Activated T-helper 1 cell treated with anti-CD3 and anti-CD28 coated beads, Interleukin-12 subunit alpha, Interleukin-12 subunit beta, Interleukin-2, Interleukin-4 antibody, amounts not matched to agents 30 ng/mL and 10 ng/mL and 1 ng/mL, durations not matched to agents 14 hours and 24 hours and 36 hours (primary cell): ENCODE data around the gene CARD10. TPM values are rescaled to one million over a fixed set of nuclear protein-coding genes. Genes with fewer than 3 reads are reported as not detected.
A peak's percentile ranks its signal among the peaks of the same experiment; 100 is the strongest.

Experiments
- DNase-seq: peaks from one replicate; pipeline ENCODE4 v3.0.0; 2021; ENCODE audit warnings: low spot score
- H3K27ac Mint-ChIP-seq: one replicate; pipeline ENCODE4 v1.8.0; 2021; ENCODE audit warnings: mild to moderate bottlenecking, mixed read lengths
- H3K27me3 Mint-ChIP-seq: one replicate; pipeline ENCODE4 v1.8.0; 2022; ENCODE audit warnings: mild to moderate bottlenecking, moderate library complexity, mixed read lengths; ENCODE audit not compliant: insufficient read depth
- H3K36me3 Mint-ChIP-seq: one replicate; pipeline ENCODE4 v1.8.0; 2021; ENCODE audit warnings: low read depth, mixed read lengths
- H3K4me1 Mint-ChIP-seq: one replicate; pipeline ENCODE4 v1.8.0; 2021; ENCODE audit warnings: low read depth, mixed read lengths
- H3K4me3 Mint-ChIP-seq: one replicate; pipeline ENCODE4 v1.8.0; 2021; ENCODE audit warnings: mild to moderate bottlenecking, moderate library complexity, mixed read lengths
- H3K9me3 Mint-ChIP-seq: one replicate; pipeline ENCODE4 v1.8.0; 2021; ENCODE audit warnings: mixed read lengths
- intact Hi-C: fragments of 100-400 bp; cut with micrococcal nuclease; formaldehyde crosslinking; loops from one replicate; pipeline ENCODE4 v1.15.1; 2024
- total RNA-seq: library from RNA; stranded (reverse); gene quantifications from 2 replicates; pipeline ENCODE4 v1.2.3, GENCODE V29; 2022

Gene CARD10
- total RNA-seq, 1 donor from 2014 or later, result not detected

GRCh38 chr22:37467391-37467955, 51.7 kb downstream of the CARD10 start:
- H3K4me3 Mint-ChIP-seq, result no peak overlapping the region
- H3K4me1 Mint-ChIP-seq, result peaks cover 6% of the 10 kb centered on the region
- no peaks in the 10 kb centered on the region for H3K9me3 Mint-ChIP-seq
- H3K27ac Mint-ChIP-seq, result no peak overlapping the region
- intact Hi-C loops, result no loop called here
- H3K27me3 Mint-ChIP-seq, result no peaks in the 10 kb centered on the region
- DNase-seq, result no peak
- H3K36me3 Mint-ChIP-seq, result peaks cover 37% of the 10 kb centered on the region

- peaks cover 28% of the 10 kb centered on the region for H3K36me3 Mint-ChIP-seq
- H3K27ac Mint-ChIP-seq, result no peak overlapping the region
- intact Hi-C loops, result no loop called here
- H3K27me3 Mint-ChIP-seq, result no peaks in the 10 kb centered on the region
- no peak for DNase-seq
- peaks cover 6% of the 10 kb centered on the region for H3K4me1 Mint-ChIP-seq
- no peak overlapping the region for H3K4me3 Mint-ChIP-seq
- no peaks in the 10 kb centered on the region for H3K9me3 Mint-ChIP-seq
These were observed 55.0 kb downstream of the CARD10 start for GRCh38 chr22:37464181-37464580.

GRCh38 chr22:37462983-37463382, 56.2 kb downstream of the CARD10 start:
- Mint-ChIP-seq H3K27me3 (no peaks in the 10 kb centered on the region), H3K9me3 (no peaks in the 10 kb centered on the region), H3K4me1 (peaks cover 6% of the 10 kb centered on the region), H3K36me3 (peaks cover 21% of the 10 kb centered on the region), H3K27ac (no peak overlapping the region), H3K4me3 (no peak overlapping the region)
- no peak for DNase-seq
- intact Hi-C loops, result no loop called here

DNA sequence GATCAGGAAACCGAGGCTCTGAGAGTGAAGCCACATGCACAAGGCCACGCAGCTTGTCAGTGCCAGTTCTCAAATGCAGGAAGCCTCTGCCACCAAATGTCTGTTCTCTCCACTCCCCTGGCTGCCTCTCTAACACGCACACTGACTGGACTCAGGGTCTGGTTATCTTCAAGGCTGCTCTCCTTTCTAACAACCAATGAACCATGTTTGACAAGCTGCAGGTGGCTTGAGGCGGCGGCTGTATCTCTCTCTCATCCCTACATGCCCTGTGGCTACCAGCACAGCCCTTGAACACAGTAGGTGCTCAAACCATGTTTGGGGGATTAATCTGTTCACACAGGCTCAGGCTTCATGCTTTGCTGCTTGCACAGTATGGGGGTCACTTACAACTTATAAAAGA, 56.8 kb downstream of the CARD10 start:
- Mint-ChIP-seq H3K9me3 (no peaks in the 10 kb centered on the region), H3K36me3 (peaks cover 22% of the 10 kb centered on the region), H3K27ac (no peak overlapping the region), H3K4me3 (no peak overlapping the region), H3K4me1 (peaks cover 9% of the 10 kb centered on the region), H3K27me3 (no peaks in the 10 kb centered on the region)
- DNase-seq, result no peak
- intact Hi-C loops, result no loop called here

- Mint-ChIP-seq H3K36me3 (peaks cover 20% of the 10 kb centered on the region), H3K4me1 (peaks cover 13% of the 10 kb centered on the region), H3K27ac (peak overlapping the region; percentile 42), H3K27me3 (no peaks in the 10 kb centered on the region), H3K4me3 (no peak overlapping the region), H3K9me3 (no peaks in the 10 kb centered on the region)
- no peak for DNase-seq
- intact Hi-C loops, result no loop called here
These were observed 57.3 kb downstream of the CARD10 start for GRCh38 chr22:37461961-37462360.

- H3K27ac Mint-ChIP-seq, result no peak overlapping the region
- intact Hi-C loops, result no loop called here
- no peak overlapping the region for H3K4me3 Mint-ChIP-seq
- H3K36me3 Mint-ChIP-seq, result peaks cover 16% of the 10 kb centered on the region
- peaks cover 14% of the 10 kb centered on the region for H3K4me1 Mint-ChIP-seq
- H3K9me3 Mint-ChIP-seq, result no peaks in the 10 kb centered on the region
- no peak for DNase-seq
- H3K27me3 Mint-ChIP-seq, result no peaks in the 10 kb centered on the region
These were observed 58.5 kb downstream of the CARD10 start for GRCh38 chr22:37460684-37461083.

GRCh38 chr22:37459206-37459605, 60.0 kb downstream of the CARD10 start:
- intact Hi-C loops, result no loop called here
- Mint-ChIP-seq H3K27ac (no peak overlapping the region), H3K36me3 (peaks cover 6% of the 10 kb centered on the region), H3K27me3 (no peaks in the 10 kb centered on the region), H3K4me1 (peaks cover 18% of the 10 kb centered on the region), H3K4me3 (no peak overlapping the region), H3K9me3 (no peaks in the 10 kb centered on the region)
- DNase-seq, result no peak

- DNase-seq, result peak; percentile 75
- H3K27me3 Mint-ChIP-seq, result no peaks in the 10 kb centered on the region
- H3K4me1 Mint-ChIP-seq, result peaks cover 18% of the 10 kb centered on the region
- H3K4me3 Mint-ChIP-seq, result no peak overlapping the region
- no peaks in the 10 kb centered on the region for H3K9me3 Mint-ChIP-seq
- peaks cover 6% of the 10 kb centered on the region for H3K36me3 Mint-ChIP-seq
- no peak overlapping the region for H3K27ac Mint-ChIP-seq
- intact Hi-C loops, result loop anchor here (1.0 to 2.0 kb wide), 3 partner anchors 140 to 378 kb away; no protein-coding TSS in a partner anchor
These were observed 61.9 kb downstream of the CARD10 start for GRCh38 chr22:37457093-37457893.

DNA sequence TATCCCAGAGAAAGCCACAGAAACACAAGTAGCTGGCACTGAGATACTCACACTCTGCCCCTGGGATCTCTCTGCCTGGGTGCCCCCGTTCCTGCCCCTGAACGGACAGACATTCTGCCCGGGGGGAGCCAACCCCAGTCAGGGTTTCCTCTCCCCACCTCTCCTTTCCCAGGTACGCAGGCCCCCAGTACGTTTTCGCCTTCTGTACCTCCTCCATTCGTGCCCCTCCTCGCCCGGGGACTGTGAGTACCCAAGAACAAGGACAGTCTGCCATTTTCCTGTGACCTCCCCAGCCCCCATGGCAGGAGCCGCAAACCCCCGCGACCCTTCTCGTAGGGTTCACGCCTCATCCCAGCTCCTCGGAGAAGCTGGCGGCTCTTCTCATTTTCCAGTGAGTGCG, 62.9 kb downstream of the CARD10 start:
- H3K27me3 Mint-ChIP-seq, result no peaks in the 10 kb centered on the region
- H3K9me3 Mint-ChIP-seq, result no peaks in the 10 kb centered on the region
- H3K4me3 Mint-ChIP-seq, result no peak overlapping the region
- peaks cover 6% of the 10 kb centered on the region for H3K36me3 Mint-ChIP-seq
- DNase-seq, result no peak
- peaks cover 18% of the 10 kb centered on the region for H3K4me1 Mint-ChIP-seq
- intact Hi-C loops, result loop anchor here (2.0 kb wide), 1 partner anchor 378 kb away; no protein-coding TSS in a partner anchor
- no peak overlapping the region for H3K27ac Mint-ChIP-seq

DNA sequence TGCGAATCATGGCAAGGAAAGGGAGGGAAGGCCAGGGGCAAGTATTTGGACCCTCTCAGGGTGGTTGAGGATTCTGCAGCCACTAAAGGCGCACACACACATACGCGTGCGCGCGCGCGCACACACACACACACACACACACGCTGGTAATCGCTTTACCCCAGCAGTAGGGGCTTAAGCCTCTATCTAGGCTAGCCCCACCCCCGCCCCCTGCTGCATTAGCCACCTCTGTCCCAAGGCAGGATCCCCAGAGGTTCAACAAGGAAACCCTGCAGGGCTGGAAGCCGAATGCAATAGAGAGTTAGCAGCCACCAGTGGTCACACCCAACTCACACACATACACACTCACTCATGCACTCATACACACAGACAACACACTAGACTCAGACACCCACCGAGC, 63.3 kb downstream of the CARD10 start:
- intact Hi-C loops, result loop anchor here (2.0 kb wide), 1 partner anchor 377 kb away; no protein-coding TSS in a partner anchor
- Mint-ChIP-seq H3K27me3 (no peaks in the 10 kb centered on the region), H3K4me1 (peaks cover 18% of the 10 kb centered on the region), H3K36me3 (peaks cover 6% of the 10 kb centered on the region), H3K4me3 (no peak overlapping the region), H3K27ac (no peak overlapping the region), H3K9me3 (no peaks in the 10 kb centered on the region)
- DNase-seq, result no peak

DNA sequence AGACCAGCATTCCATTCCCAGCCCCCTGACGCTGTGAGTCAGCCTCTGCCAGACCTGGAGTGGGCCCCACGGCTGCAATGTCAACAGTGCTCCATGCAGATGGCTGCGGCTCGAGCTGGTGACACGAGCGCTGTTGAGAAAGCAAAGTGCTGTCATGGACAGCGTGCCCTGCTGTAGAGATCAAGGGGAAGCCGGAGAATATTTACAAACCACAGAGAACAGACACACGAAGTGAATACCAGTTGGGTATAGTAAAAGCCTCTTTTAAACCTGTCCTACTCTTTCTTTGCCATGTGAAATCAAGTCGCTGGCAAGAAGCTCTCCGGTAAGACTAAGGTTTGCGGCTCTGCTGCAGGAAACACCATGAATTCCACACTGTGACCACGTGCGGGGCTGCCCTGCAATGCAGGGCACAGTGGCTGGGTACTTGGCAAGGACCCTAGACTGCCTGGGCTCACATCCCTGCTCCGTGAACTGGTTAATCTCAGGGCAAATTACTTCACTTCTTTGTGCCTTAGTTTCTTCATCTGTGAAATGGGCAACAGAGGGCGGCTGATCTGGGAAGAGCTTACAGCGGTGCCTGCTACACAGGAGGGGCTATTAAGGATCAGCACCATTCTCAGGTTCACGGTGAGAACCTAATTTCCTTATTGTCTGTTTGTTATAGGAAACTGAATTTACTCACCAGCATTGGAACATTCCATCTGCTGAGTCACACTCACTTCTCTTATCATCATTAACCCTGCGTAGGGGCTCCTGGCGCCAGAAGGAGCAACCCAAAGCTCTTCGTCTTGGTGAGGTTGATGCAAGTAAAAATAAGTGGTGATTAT, 64.1 kb downstream of the CARD10 start:
- no peak for DNase-seq
- H3K27ac Mint-ChIP-seq, result peak overlapping the region; percentile 32
- H3K27me3 Mint-ChIP-seq, result no peaks in the 10 kb centered on the region
- intact Hi-C loops, result no loop called here
- H3K36me3 Mint-ChIP-seq, result peaks cover 3% of the 10 kb centered on the region
- H3K9me3 Mint-ChIP-seq, result no peaks in the 10 kb centered on the region
- H3K4me1 Mint-ChIP-seq, result peaks cover 18% of the 10 kb centered on the region
- H3K4me3 Mint-ChIP-seq, result no peak overlapping the region

DNA sequence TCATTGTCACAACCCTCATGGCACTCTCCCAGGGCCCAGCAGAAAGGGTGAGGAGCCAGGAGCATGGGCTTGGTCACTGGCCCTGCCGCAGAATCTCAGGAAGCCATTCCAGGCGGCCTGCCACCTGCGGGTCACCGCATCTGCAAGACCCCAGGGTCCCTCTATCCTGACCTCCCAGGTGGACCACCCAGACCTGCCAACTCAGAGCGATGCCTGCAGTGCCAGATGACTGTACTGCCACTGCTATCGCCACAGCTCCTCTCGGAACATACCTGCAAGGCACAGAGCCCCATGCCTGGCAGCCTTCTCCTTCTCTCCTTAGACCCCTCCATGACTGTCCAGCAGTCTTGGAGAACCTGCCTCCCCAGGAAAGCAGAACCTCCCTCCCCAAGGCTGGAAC, 65.5 kb downstream of the CARD10 start:
- no peaks in the 10 kb centered on the region for H3K27me3 Mint-ChIP-seq
- peaks cover 3% of the 10 kb centered on the region for H3K36me3 Mint-ChIP-seq
- H3K9me3 Mint-ChIP-seq, result no peaks in the 10 kb centered on the region
- no peak overlapping the region for H3K27ac Mint-ChIP-seq
- intact Hi-C loops, result no loop called here
- H3K4me3 Mint-ChIP-seq, result no peak overlapping the region
- peaks cover 18% of the 10 kb centered on the region for H3K4me1 Mint-ChIP-seq
- DNase-seq, result no peak

GRCh38 chr22:37451218-37451617, 68.0 kb downstream of the CARD10 start:
- DNase-seq, result no peak
- Mint-ChIP-seq H3K4me1 (peaks cover 11% of the 10 kb centered on the region), H3K27ac (no peak overlapping the region), H3K4me3 (no peak overlapping the region), H3K36me3 (no peaks in the 10 kb centered on the region), H3K9me3 (no peaks in the 10 kb centered on the region), H3K27me3 (no peaks in the 10 kb centered on the region)
- intact Hi-C loops, result no loop called here
